ENCODE results near the gene VDR. TPM values are rescaled to one million over a fixed set of nuclear protein-coding genes. Genes with fewer than 3 reads are reported as not detected.
"Not testable (repeated sequence)": the region's sequence is repeated elsewhere in the genome, so short reads cannot be mapped to it uniquely, and the experiment has no call there.

VDR gene
- total RNA-seq, 4 donors from 2014 or later, result 36.7 to 47.9 (median 41.2) TPM

GRCh38 chr12:47843226-47843980 lies 61.4 kb downstream of the VDR start:
- no peak overlapping the region for H3K4me3 ChIP-seq
- H3K27ac ChIP-seq, result no peak overlapping the region
- 89% methylated on average over 24 of the region's 25 CpGs for WGBS
- H3K36me3 ChIP-seq, result peaks cover 8% of the 10 kb centered on the region
- TF ChIP-seq POLR2A (IDR thresholded peaks at IDR 0.05) (no peak), EP300 (IDR thresholded peaks at IDR 0.05) (no peak), POLR2AphosphoS5 (IDR thresholded peaks at IDR 0.05) (no peak), CTCF (IDR thresholded peaks at IDR 0.05) (no peak)
- peaks cover 35% of the 10 kb centered on the region for H3K4me1 ChIP-seq
- H3K27me3 ChIP-seq, result no peaks in the 10 kb centered on the region
- no peaks in the 10 kb centered on the region for H3K9me3 ChIP-seq
- no peak for DNase-seq (ENCODE audit: low spot score in 2 of 2)

- not testable (repeated sequence) for H3K27ac ChIP-seq; H3K9me3 ChIP-seq; H3K36me3 ChIP-seq; H3K4me3 ChIP-seq; H3K27me3 ChIP-seq; DNase-seq (ENCODE audit: low spot score in 2 of 2)
- peaks cover 44% of the 10 kb centered on the region for H3K4me1 ChIP-seq
- WGBS, result 68% methylated on average over 11 of the region's 12 CpGs
Measured at GRCh38 chr12:47842543-47842942, 62.3 kb downstream of the VDR start.

GRCh38 chr12:47841910-47842309 lies 62.9 kb downstream of the VDR start:
- 56% methylated on average over 4 of the region's 4 CpGs for WGBS
- TF ChIP-seq POLR2AphosphoS5 (IDR thresholded peaks at IDR 0.05), result no peak
- TF ChIP-seq EP300 (IDR thresholded peaks at IDR 0.05), result no peak
- TF ChIP-seq POLR2A (IDR thresholded peaks at IDR 0.05), result no peak
- no peak for TF ChIP-seq CTCF (IDR thresholded peaks at IDR 0.05)
- no peak overlapping the region for H3K4me3 ChIP-seq
- no peak overlapping the region for H3K27ac ChIP-seq
- DNase-seq (ENCODE audit: low spot score in 2 of 2), result no peak
- no peaks in the 10 kb centered on the region for H3K9me3 ChIP-seq
- no peaks in the 10 kb centered on the region for H3K27me3 ChIP-seq
- peaks cover 8% of the 10 kb centered on the region for H3K36me3 ChIP-seq
- peaks cover 48% of the 10 kb centered on the region for H3K4me1 ChIP-seq

GRCh38 chr12:47841501-47841900 lies 63.3 kb downstream of the VDR start:
- H3K9me3 ChIP-seq, result no peaks in the 10 kb centered on the region
- H3K36me3 ChIP-seq, result peaks cover 6% of the 10 kb centered on the region
- H3K4me1 ChIP-seq, result peaks cover 48% of the 10 kb centered on the region
- WGBS, result 60% methylated on average over 2 of the region's 2 CpGs
- no peak for DNase-seq (ENCODE audit: low spot score in 2 of 2)
- no peak overlapping the region for H3K4me3 ChIP-seq
- TF ChIP-seq CTCF (IDR thresholded peaks at IDR 0.05) (no peak), EP300 (IDR thresholded peaks at IDR 0.05) (no peak), POLR2AphosphoS5 (IDR thresholded peaks at IDR 0.05) (no peak), POLR2A (IDR thresholded peaks at IDR 0.05) (no peak)
- no peaks in the 10 kb centered on the region for H3K27me3 ChIP-seq
- no peak overlapping the region for H3K27ac ChIP-seq

- H3K4me1 ChIP-seq, result peaks cover 52% of the 10 kb centered on the region
- TF ChIP-seq CTCF (IDR thresholded peaks at IDR 0.05), result no peak
- no peak for TF ChIP-seq EP300 (IDR thresholded peaks at IDR 0.05)
- TF ChIP-seq POLR2A (IDR thresholded peaks at IDR 0.05), result no peak
- TF ChIP-seq POLR2AphosphoS5 (IDR thresholded peaks at IDR 0.05), result no peak
- no peaks in the 10 kb centered on the region for H3K27me3 ChIP-seq
- H3K36me3 ChIP-seq, result no peaks in the 10 kb centered on the region
- no peaks in the 10 kb centered on the region for H3K9me3 ChIP-seq
- no peak overlapping the region for H3K27ac ChIP-seq
- DNase-seq (ENCODE audit: low spot score in 2 of 2), result no peak
- WGBS, result 90% methylated on average over 1 of the region's 1 CpG
- no peak overlapping the region for H3K4me3 ChIP-seq
Measured at GRCh38 chr12:47840571-47840970, 64.2 kb downstream of the VDR start.

All from suprapubic skin (tissue), 4 donors.